Right lobe of liver (tissue), 6 donors: ENCODE results near the gene VPS11. TPM values are rescaled to one million over a fixed set of nuclear protein-coding genes. Genes with fewer than 3 reads are reported as not detected.

ENCODE experiments used
- ATAC-seq, 4 donors: fragments of 200-7000 bp; cut with Tn5 transposase; one replicate each; pipeline ENCODE4 v1.9.1; 2020; ENCODE audit warnings: mild to moderate bottlenecking in 4 of 4, moderate library complexity in 4 of 4
- DNase-seq, 3 donors: peaks; one replicate each; pipeline ENCODE4 v3.0.0-alpha.2; 2020
- H3K27ac ChIP-seq, 3 donors: fragments of 200-600 bp; one replicate each; pipeline ENCODE4 v1.8.0; 2022
- H3K27me3 ChIP-seq, 2 donors: fragments of 200-600 bp; one replicate each; pipeline ENCODE4 v1.8.0; 2022
- H3K36me3 ChIP-seq, 4 donors: fragments of 200-600 bp; sonication (generic) in 1 of 4; one replicate each; pipeline versions ENCODE4 v1.5.1 to v1.8.0; 2017 to 2022; ENCODE audit warnings: control low read depth in 1 of 4
- H3K4me1 ChIP-seq, 4 donors: fragments of 200-600 bp; sonication (generic) in 1 of 4; one replicate each; pipeline versions ENCODE4 v1.5.1 to v1.8.0; 2017 to 2022; ENCODE audit warnings: control low read depth in 1 of 4
- H3K4me3 ChIP-seq, 3 donors: fragments of 200-600 bp; one replicate each; pipeline ENCODE4 v1.8.0; 2022
- H3K9me3 ChIP-seq, 4 donors: fragments of 200-600 bp; sonication (generic) in 1 of 4; one replicate each; pipeline versions ENCODE4 v1.5.1 to v1.8.0; 2017 to 2022; ENCODE audit warnings: control low read depth in 1 of 4
- CTCF ChIP-seq, 4 donors: fragments of 200-600 bp in 3 of 4; fragments of 450-650 bp in 1 of 4; IDR thresholded peaks; one replicate each; pipeline versions ENCODE4 v1.5.1 to v1.8.0; 2016 to 2022; ENCODE audit warnings: antibody characterized with exemption in 4 of 4, mild to moderate bottlenecking in 2 of 4
- POLR2A ChIP-seq: fragments of 450-650 bp; IDR thresholded peaks from one replicate; pipeline ENCODE4 v1.6.1; 2017; ENCODE audit warnings: antibody characterized with exemption, mild to moderate bottlenecking
- WGBS: methylation state at CpG from one replicate; pipeline ENCODE4 v1.1.6; 2018; ENCODE audit warnings: low coverage, low lambda C conversion rate; ENCODE audit not compliant: insufficient coverage; ENCODE audit errors: missing lambda C conversion rate; 5-methylcytosine and 5-hydroxymethylcytosine counted together
- intact Hi-C, 2 donors: fragments of 100-400 bp; cut with DNase I; formaldehyde crosslinking; loops; one replicate each; pipeline versions ENCODE4 v1.11.2 to v1.14.1; 2022
- total RNA-seq, 6 experiments: library from RNA; depleted of rRNA in 2 of 6; stranded (reverse); fragments of >200 nt in 2 of 6; fragmentation: NEBNext Ultra II Directional in 3 of 6; extraction: Animal tissue kit (Norgen Biotek cat#: 25700) in 3 of 6; gene quantifications; one replicate each; pipeline versions ENCODE4 v1.1.0 to v1.2.4, GENCODE V29; 2016 to 2023
- donor health status: DM: no; HTN: yes; CAD: no.
- donor health status: DM: no; HTN: no; CAD: no.
- donor health status: DM: no; HTN: no; CAD: no.
- donor health status: DM: no; HTN: yes; CAD: no.
- donor health status: DM: no; HTN: yes; CAD: no.

Gene VPS11
- total RNA-seq, 6 experiments from 2014 or later: 8.5 to 18.3 (median 11.3) TPM

- intact Hi-C loops: no loop called here
- TF ChIP-seq CTCF (IDR thresholded peaks at IDR 0.05): no peak
- TF ChIP-seq POLR2A: no peak
- no peak for ATAC-seq
- H3K27me3 ChIP-seq: no peaks in the 10 kb centered on the region
- peaks cover 0 to 32% (median 15%) of the 10 kb centered on the region in 4 donors for H3K36me3 ChIP-seq
- H3K9me3 ChIP-seq: no peaks in the 10 kb centered on the region
- peaks cover 0 to 76% (median 31%) of the 10 kb centered on the region in 4 donors for H3K4me1 ChIP-seq
- no peak for DNase-seq
- H3K27ac ChIP-seq: peak overlapping the region in 1 of 3 donors; percentile 62
- no peak overlapping the region for H3K4me3 ChIP-seq
Observed at GRCh38 chr11:119023741-119024140, 43.9 kb upstream of the VPS11 start.

- Histone ChIP-seq H3K27ac (peak overlapping the region; percentile 37 to 62 (median 47)), H3K4me3 (peak overlapping the region in 1 of 3 donors; percentile 0), H3K9me3 (no peaks in the 10 kb centered on the region), H3K36me3 (peaks cover 0 to 32% (median 15%) of the 10 kb centered on the region in 4 donors), H3K27me3 (no peaks in the 10 kb centered on the region), H3K4me1 (peaks cover 0 to 77% (median 32%) of the 10 kb centered on the region in 4 donors)
- peak in 2 of 4 donors; percentile 4 to 14 for ATAC-seq
- peak in 2 of 3 donors; percentile 48 to 56 for DNase-seq
- TF ChIP-seq CTCF (IDR thresholded peaks at IDR 0.05) (no peak), POLR2A (peak; percentile 17)
- WGBS: 17% methylated on average over 11 of the region's 15 CpGs
- intact Hi-C loops: no loop called here
Observed at GRCh38 chr11:119024430-119025098, 43.1 kb upstream of the VPS11 start.

- 18% methylated on average over 4 of the region's 5 CpGs for WGBS
- intact Hi-C loops: no loop called here
- Histone ChIP-seq H3K27ac (peak overlapping the region; percentile 37 to 62 (median 47)), H3K27me3 (no peaks in the 10 kb centered on the region), H3K4me1 (peaks cover 0 to 78% (median 32%) of the 10 kb centered on the region in 4 donors), H3K4me3 (peak overlapping the region in 1 of 3 donors; percentile 81), H3K9me3 (no peaks in the 10 kb centered on the region), H3K36me3 (peaks cover 0 to 32% (median 15%) of the 10 kb centered on the region in 4 donors)
- ATAC-seq: no peak
- peak; percentile 10 for TF ChIP-seq POLR2A
- no peak for TF ChIP-seq CTCF (IDR thresholded peaks at IDR 0.05)
- DNase-seq: peak in 2 of 3 donors; percentile 37 to 42
Observed at GRCh38 chr11:119025099-119025473, 42.5 kb upstream of the VPS11 start.

- 46% methylated on average over 3 of the region's 5 CpGs for WGBS
- peaks cover 0 to 73% (median 30%) of the 10 kb centered on the region in 4 donors for H3K4me1 ChIP-seq
Observed at GRCh38 chr11:119025541-119025940, 42.1 kb upstream of the VPS11 start.

More at GRCh38 chr11:119025541-119025940, 42.1 kb upstream of the VPS11 start:
- ATAC-seq: no peak
- Histone ChIP-seq H3K9me3 (no peaks in the 10 kb centered on the region), H3K4me3 (peak overlapping the region in 2 of 3 donors; percentile 81 to 96), H3K27ac (peak overlapping the region; percentile 37 to 62 (median 47)), H3K27me3 (no peaks in the 10 kb centered on the region), H3K36me3 (peaks cover 0 to 32% (median 15%) of the 10 kb centered on the region in 4 donors)
- TF ChIP-seq CTCF (IDR thresholded peaks at IDR 0.05) (no peak), POLR2A (no peak)
- DNase-seq: no peak
- intact Hi-C loops: no loop called here
